AG04450 (cell line): ENCODE results near the gene GMPS. TPM values are rescaled to one million over a fixed set of nuclear protein-coding genes. Genes with fewer than 3 reads are reported as not detected.

Source experiments
- CTCF ChIA-PET: fragments of 300-600, 350-600 bp; formaldehyde crosslinking; extraction: SDS; loops from one replicate; lab custom pipeline; 2022; ENCODE audit warnings: antibody characterized with exemption, inconsistent platforms; lab: Charles Lee
- POLR2A ChIA-PET: fragments of 350-600 bp; formaldehyde crosslinking; extraction: SDS; loops from one replicate; lab custom pipeline; 2021; ENCODE audit warnings: antibody characterized with exemption, inconsistent platforms; lab: Yijun Ruan, JAX
- DNase-seq: peaks from one replicate; pipeline ENCODE4 v3.0.0-alpha.2; 2011; ENCODE audit warnings: low read depth, low spot score
- H3K27ac ChIP-seq: one replicate; pipeline ENCODE4 v1.5.1; 2012; ENCODE audit warnings: low read depth, low read length, control low read depth
- H3K27me3 ChIP-seq: one replicate; pipeline ENCODE4 v1.6.0; 2012; ENCODE audit warnings: low read length; ENCODE audit not compliant: control insufficient read depth, insufficient read depth
- H3K4me3 ChIP-seq: 2 replicates; pipeline ENCODE4 v1.5.1; 2011; ENCODE audit warnings: mild to moderate bottlenecking, low read depth, low read length, control low read depth
- H3K9me3 ChIP-seq: 2 replicates; pipeline ENCODE4 v1.5.1; 2012; ENCODE audit warnings: low read length; ENCODE audit not compliant: control insufficient read depth, insufficient read depth
- CTCF ChIP-seq: IDR thresholded peaks from 2 replicates; pipeline ENCODE4 v1.5.1; 2011; ENCODE audit warnings: low read depth, low read length, control low read depth, inconsistent platforms
- polyA plus RNA-seq: library from polyadenylated mRNA; depleted of rRNA; stranded (reverse); fragments of >200 nt; gene quantifications from 2 replicates; pipeline ENCODE4 v1.2.3, GENCODE V29; 2011; rRNA removed

The GMPS gene
- polyA plus RNA-seq, 1 experiment = 69.2 TPM

- Histone ChIP-seq H3K4me3 (no peak overlapping the region), H3K27me3 (no peaks in the 10 kb centered on the region), H3K9me3 (no peaks in the 10 kb centered on the region), H3K27ac (no peak overlapping the region)
- no peak for TF ChIP-seq CTCF
- no peak for DNase-seq
- POLR2A ChIA-PET = no interaction called here
- CTCF ChIA-PET = interaction anchor here (0.6 kb wide), 2 partner anchors 16 to 181 kb away, joined by 3 read pairs; no protein-coding TSS in a partner anchor
These were observed 119.1 kb downstream of the GMPS start for GRCh38 chr3:155989536-155989935.

- no peak overlapping the region for H3K4me3 ChIP-seq
- no peak for TF ChIP-seq CTCF
- no peak overlapping the region for H3K27ac ChIP-seq
- ChIA-PET POLR2A (no interaction called here), CTCF (no interaction called here)
- no peaks in the 10 kb centered on the region for H3K9me3 ChIP-seq
- no peaks in the 10 kb centered on the region for H3K27me3 ChIP-seq
- DNase-seq = no peak
These were observed 120.8 kb downstream of the GMPS start for GRCh38 chr3:155991212-155991611.

GRCh38 chr3:155991847-155992246 lies 121.4 kb downstream of the GMPS start:
- ChIA-PET POLR2A (no interaction called here), CTCF (no interaction called here)
- no peak overlapping the region for H3K4me3 ChIP-seq
- DNase-seq = no peak
- TF ChIP-seq CTCF = no peak
- H3K9me3 ChIP-seq = no peaks in the 10 kb centered on the region
- H3K27me3 ChIP-seq = no peaks in the 10 kb centered on the region
- H3K27ac ChIP-seq = no peak overlapping the region

Other genes with a start within 250 kb of the GMPS start
- gene PLCH1, start 125.6 kb upstream of the GMPS start, polyA plus RNA-seq = 0.04 TPM in 1 of 2 replicates, not detected in the other
- gene C3orf33, start 64.4 kb upstream of the GMPS start, polyA plus RNA-seq = 2.5 and 2.9 TPM in 2 replicates
- gene SLC33A1, start 16.2 kb upstream of the GMPS start, polyA plus RNA-seq = 23.0 and 27.8 TPM in 2 replicates
- 0.07 TPM in 1 of 2 replicates, not detected in the other for gene KCNAB1, start 249.9 kb downstream of the GMPS start, polyA plus RNA-seq